ENCODE data around the gene KIAA1671. TPM values are rescaled to one million over a fixed set of nuclear protein-coding genes. Genes with fewer than 3 reads are reported as not detected.

KIAA1671 gene
- total and polyA plus RNA-seq, 2 of the 4 experiments (the other 2 are of a cell fraction) = 0.02 TPM; not detected in 1

- Histone ChIP-seq H2AK9ac (replicated peaks; ENCODE audit: low read depth, low read length, poor library complexity) (no peak overlapping the region), H2BK120ac (ENCODE audit: low read depth, low read length) (no peak overlapping the region), H2BK15ac (ENCODE audit: low read depth, low read length) (no peak overlapping the region), H4K91ac (ENCODE audit: insufficient read depth, low read depth, low read length) (no peak overlapping the region), H3K4me3 (ENCODE audit: insufficient read depth, low read depth, low read length) (no peak overlapping the region), H2AFZ (replicated peaks; ENCODE audit: low read length, poor library complexity) (no peak overlapping the region), H3K27ac (ENCODE audit: insufficient read depth, low read length) (no peak overlapping the region), H3K27me3 (ENCODE audit: control insufficient read depth, insufficient read depth, low read length) (no peaks in the 10 kb centered on the region; the same call in 1 of the 2 replicates), H3K4me1 (ENCODE audit: control insufficient read depth, insufficient read depth, low read length) (no peaks in the 10 kb centered on the region), H3K9me3 (ENCODE audit: control insufficient read depth, insufficient read depth, low read length) (peaks cover 2% of the 10 kb centered on the region; the same call in 1 of the 2 replicates), H3K36me3 (ENCODE audit: control insufficient read depth, insufficient read depth, low read length) (no peaks in the 10 kb centered on the region), H3K9ac (ENCODE audit: low read depth, low read length) (no peak overlapping the region), H4K8ac (ENCODE audit: low read depth in 2 of 2, low read length in 2 of 2) (no peak overlapping the region), H4K5ac (ENCODE audit: low read depth, low read length) (no peak overlapping the region), H3K18ac (ENCODE audit: low read depth, low read length) (no peak overlapping the region), H2BK5ac (ENCODE audit: low read depth, low read length, poor library complexity, severe bottlenecking) (no peak overlapping the region), H3K23ac (ENCODE audit: low read depth, low read length) (no peak overlapping the region), H3K79me1 (ENCODE audit: low read depth in 1 of 2, low read length in 2 of 2) (no peaks in the 10 kb centered on the region), H2AK5ac (ENCODE audit: low read depth, low read length) (no peak overlapping the region), H3K14ac (replicated peaks; ENCODE audit: low read depth, low read length) (no peak overlapping the region), H3K4ac (ENCODE audit: low read depth, low read length) (no peak overlapping the region), H3K56ac (ENCODE audit: extremely low read depth, insufficient read depth, low read length) (no peak overlapping the region), H3K4me2 (ENCODE audit: low read depth, low read length) (no peak overlapping the region), H4K20me1 (ENCODE audit: insufficient read depth, low read length) (no peaks in the 10 kb centered on the region), H3K9me1 (ENCODE audit: insufficient read depth, low read length) (no peaks in the 10 kb centered on the region), H2BK20ac (ENCODE audit: low read depth, low read length) (no peak overlapping the region)
- no peak for DNase-seq
- WGBS, 2 experiments (ENCODE audit: extremely low coverage in 2 of 2, insufficient read length in 1 of 2) = 100% methylated on average over 2 of the region's 6 CpGs; no CpG with 5 or more reads in 1 of the 2 experiments
- POLR2A ChIA-PET (ENCODE audit: unreplicated experiment) = no interaction called here
- no peak for TF ChIP-seq FOS (IDR thresholded peaks at IDR 0.05; ENCODE audit: low read depth, low read length)
- TF ChIP-seq RAD21 (IDR thresholded peaks at IDR 0.05; ENCODE audit: low read length) = no peak
- TF ChIP-seq MAFK (IDR thresholded peaks at IDR 0.05; ENCODE audit: low read depth, low read length) = no peak
- TF ChIP-seq, protein P1, sequence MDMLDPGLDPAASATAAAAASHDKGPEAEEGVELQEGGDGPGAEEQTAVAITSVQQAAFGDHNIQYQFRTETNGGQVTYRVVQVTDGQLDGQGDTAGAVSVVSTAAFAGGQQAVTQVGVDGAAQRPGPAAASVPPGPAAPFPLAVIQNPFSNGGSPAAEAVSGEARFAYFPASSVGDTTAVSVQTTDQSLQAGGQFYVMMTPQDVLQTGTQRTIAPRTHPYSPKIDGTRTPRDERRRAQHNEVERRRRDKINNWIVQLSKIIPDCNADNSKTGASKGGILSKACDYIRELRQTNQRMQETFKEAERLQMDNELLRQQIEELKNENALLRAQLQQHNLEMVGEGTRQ (IDR thresholded peaks at IDR 0.05; ENCODE audit: low read depth, low read length) = no peak
- no peak for TF ChIP-seq MXI1 (IDR thresholded peaks at IDR 0.05; ENCODE audit: borderline replicate concordance, low read depth, low read length)
- TF ChIP-seq POLR2A (IDR thresholded peaks at IDR 0.05; ENCODE audit: low read depth, low read length) = no peak
- no peak for TF ChIP-seq CEBPB (IDR thresholded peaks at IDR 0.05; ENCODE audit: low read depth, low read length)
- no peak for TF ChIP-seq SMC3 (IDR thresholded peaks at IDR 0.05; ENCODE audit: low read depth, low read length)
- no peak for TF ChIP-seq MAZ (IDR thresholded peaks at IDR 0.05; ENCODE audit: borderline replicate concordance, low read depth, low read length)
- no peak for TF ChIP-seq NFE2L2 (IDR thresholded peaks at IDR 0.05; ENCODE audit: low read depth, low read length)
- TF ChIP-seq ELK1 (IDR thresholded peaks at IDR 0.05; ENCODE audit: borderline replicate concordance, low read depth, low read length) = no peak
- TF ChIP-seq RFX5 (IDR thresholded peaks at IDR 0.05; ENCODE audit: low read depth, low read length) = no peak
- intact Hi-C loops (cut with micrococcal nuclease) = no loop called here
- ATAC-seq (ENCODE audit: low read depth) = no peak
- in situ Hi-C loops (cut with MboI; ENCODE audit: low sequenced_read_pairs) = no loop called here
- BruUV-seq (replicated peaks) = no TSS peak
- CTCF ChIA-PET = no interaction called here
- dilution Hi-C loops (cut with HindIII; ENCODE audit: low sequenced_read_pairs, unreplicated experiment) = no loop called here
Observed at GRCh38 chr22:25104367-25104766, 151.9 kb downstream of the KIAA1671 start.
